Measurements from ENCODE around the gene SNAP47. TPM values are rescaled to one million over a fixed set of nuclear protein-coding genes. Genes with fewer than 3 reads are reported as not detected.

SNAP47 gene
- total RNA-seq, 1 experiment from 2014 or later: 59.8 TPM

GRCh38 chr1:227729881-227730629 lies 5.2 kb upstream of the SNAP47 start:
- DNase-seq: peak; percentile 64
- Histone ChIP-seq H3K4me3 (no peak overlapping the region), H3K27me3 (peaks cover 10% of the 10 kb centered on the region; the same call in 1 of the 2 replicates), H3K36me3 (peaks cover 35% of the 10 kb centered on the region), H3K9me3 (peaks cover 6% of the 10 kb centered on the region)

GRCh38 chr1:227730630-227731151 lies 4.5 kb upstream of the SNAP47 start:
- peaks cover 10% of the 10 kb centered on the region; the same call in 1 of the 2 replicates for H3K27me3 ChIP-seq
- no peak overlapping the region for H3K4me3 ChIP-seq
- H3K9me3 ChIP-seq: peaks cover 6% of the 10 kb centered on the region
- peaks cover 35% of the 10 kb centered on the region for H3K36me3 ChIP-seq
- no peak for DNase-seq

GRCh38 chr1:227731241-227731677 lies 4.0 kb upstream of the SNAP47 start:
- Histone ChIP-seq H3K27me3 (peaks cover 8% of the 10 kb centered on the region; the same call in 1 of the 2 replicates), H3K9me3 (peaks cover 6% of the 10 kb centered on the region), H3K4me3 (no peak overlapping the region), H3K36me3 (peaks cover 35% of the 10 kb centered on the region)
- DNase-seq: no peak

GRCh38 chr1:227731696-227732585 lies 3.3 kb upstream of the SNAP47 start:
- no peak for DNase-seq

GRCh38 chr1:227732586-227733308 lies 2.5 kb upstream of the SNAP47 start:
- no peaks in the 10 kb centered on the region for H3K27me3 ChIP-seq
- no peak for DNase-seq
- H3K9me3 ChIP-seq: no peaks in the 10 kb centered on the region
- peaks cover 35% of the 10 kb centered on the region for H3K36me3 ChIP-seq
- H3K4me3 ChIP-seq: no peak overlapping the region

More at GRCh38 chr1:227731696-227732585, 3.3 kb upstream of the SNAP47 start:
- Histone ChIP-seq H3K4me3 (no peak overlapping the region), H3K9me3 (peaks cover 4% of the 10 kb centered on the region), H3K27me3 (peaks cover 6% of the 10 kb centered on the region; the same call in 1 of the 2 replicates), H3K36me3 (peaks cover 35% of the 10 kb centered on the region)

- Histone ChIP-seq H3K36me3 (peaks cover 35% of the 10 kb centered on the region), H3K27me3 (no peaks in the 10 kb centered on the region), H3K4me3 (no peak overlapping the region), H3K9me3 (no peaks in the 10 kb centered on the region)
- no peak for DNase-seq
These were observed 1.9 kb upstream of the SNAP47 start for GRCh38 chr1:227733309-227733705.

- Histone ChIP-seq H3K4me3 (peak overlapping the region; percentile 94), H3K27me3 (no peaks in the 10 kb centered on the region), H3K9me3 (no peaks in the 10 kb centered on the region), H3K36me3 (peaks cover 35% of the 10 kb centered on the region)
- no peak for DNase-seq
These were observed 1.3 kb upstream of the SNAP47 start for GRCh38 chr1:227733751-227734545.

- peak overlapping the region; percentile 94 for H3K4me3 ChIP-seq
- H3K9me3 ChIP-seq: no peaks in the 10 kb centered on the region
- H3K27me3 ChIP-seq: no peaks in the 10 kb centered on the region
- DNase-seq: no peak
- H3K36me3 ChIP-seq: peaks cover 35% of the 10 kb centered on the region
These were observed 734 bp upstream of the SNAP47 start for GRCh38 chr1:227734546-227734855.

- DNase-seq: no peak
- peaks cover 33% of the 10 kb centered on the region for H3K36me3 ChIP-seq
- no peaks in the 10 kb centered on the region for H3K9me3 ChIP-seq
- H3K4me3 ChIP-seq: peak overlapping the region; percentile 94
- no peaks in the 10 kb centered on the region for H3K27me3 ChIP-seq
These were observed 477 bp downstream of the SNAP47 start for GRCh38 chr1:227735539-227736285.

- Histone ChIP-seq H3K36me3 (peaks cover 21% of the 10 kb centered on the region), H3K4me3 (no peak overlapping the region)
- no peak for DNase-seq
These were observed 1.7 kb downstream of the SNAP47 start for GRCh38 chr1:227736814-227737432.

GRCh38 chr1:227738820-227739219 lies 3.6 kb downstream of the SNAP47 start:
- no peaks in the 10 kb centered on the region for H3K27me3 ChIP-seq
- no peak for DNase-seq

More at GRCh38 chr1:227736814-227737432, 1.7 kb downstream of the SNAP47 start:
- Histone ChIP-seq H3K27me3 (no peaks in the 10 kb centered on the region), H3K9me3 (no peaks in the 10 kb centered on the region)

GRCh38 chr1:227739636-227740035 lies 4.4 kb downstream of the SNAP47 start:
- Histone ChIP-seq H3K9me3 (no peaks in the 10 kb centered on the region), H3K36me3 (no peaks in the 10 kb centered on the region; the same call in none of the 2 replicates), H3K27me3 (no peaks in the 10 kb centered on the region), H3K4me3 (no peak overlapping the region)
- no peak for DNase-seq

More at GRCh38 chr1:227738820-227739219, 3.6 kb downstream of the SNAP47 start:
- Histone ChIP-seq H3K9me3 (no peaks in the 10 kb centered on the region), H3K36me3 (peaks cover 2% of the 10 kb centered on the region), H3K4me3 (no peak overlapping the region)

GRCh38 chr1:227740401-227740960 lies 5.2 kb downstream of the SNAP47 start:
- H3K9me3 ChIP-seq: no peaks in the 10 kb centered on the region
- H3K4me3 ChIP-seq: no peak overlapping the region
- DNase-seq: no peak
- no peaks in the 10 kb centered on the region; the same call in none of the 2 replicates for H3K36me3 ChIP-seq
- H3K27me3 ChIP-seq: no peaks in the 10 kb centered on the region

- H3K4me3 ChIP-seq: no peak overlapping the region
- no peaks in the 10 kb centered on the region; the same call in none of the 2 replicates for H3K36me3 ChIP-seq
- DNase-seq: no peak
- H3K27me3 ChIP-seq: no peaks in the 10 kb centered on the region
- H3K9me3 ChIP-seq: no peaks in the 10 kb centered on the region
These were observed 6.1 kb downstream of the SNAP47 start for GRCh38 chr1:227741166-227741870.

Data from MG63 (cell line).